PFSK-1 (cell line): Measurements from ENCODE around the gene ADGRL3.

Experiments
- FOXP2 ChIP-seq: optimal IDR thresholded peaks from 2 replicates; pipeline ENCODE3; 2011; ENCODE audit warnings: borderline replicate concordance, control low read depth, inconsistent platforms; ENCODE audit not compliant: insufficient read depth; ENCODE audit errors: extremely low read length, extremely low read depth
- POLR2AphosphoS5 ChIP-seq: IDR thresholded peaks from 2 replicates; pipeline ENCODE4 v1.6.1; 2012; ENCODE audit warnings: low read depth, mild to moderate bottlenecking, control low read depth, low read length, moderate library complexity
- SIN3A ChIP-seq: IDR thresholded peaks from 2 replicates; pipeline ENCODE4 v1.6.1; 2012; ENCODE audit warnings: mild to moderate bottlenecking, low read length, moderate library complexity, borderline replicate concordance; ENCODE audit not compliant: insufficient read depth
- TAF1 ChIP-seq: IDR thresholded peaks from 2 replicates; pipeline ENCODE4 v1.6.1; 2012; ENCODE audit warnings: low read length, control low read depth, borderline replicate concordance; ENCODE audit not compliant: insufficient read depth
- TF ChIP-seq, protein P1 (sequence below), 2 experiments: IDR thresholded peaks; 2 replicates each; pipeline versions ENCODE4 v1.6.1 to v1.8.0; 2011 to 2012; ENCODE audit warnings: low read depth in 2 of 2, low read length in 2 of 2, control low read depth in 1 of 2, inconsistent platforms in 1 of 2, mild to moderate bottlenecking in 1 of 2, moderate library complexity in 1 of 2; ENCODE audit not compliant: insufficient read depth in 1 of 2

Gene ADGRL3

DNA sequence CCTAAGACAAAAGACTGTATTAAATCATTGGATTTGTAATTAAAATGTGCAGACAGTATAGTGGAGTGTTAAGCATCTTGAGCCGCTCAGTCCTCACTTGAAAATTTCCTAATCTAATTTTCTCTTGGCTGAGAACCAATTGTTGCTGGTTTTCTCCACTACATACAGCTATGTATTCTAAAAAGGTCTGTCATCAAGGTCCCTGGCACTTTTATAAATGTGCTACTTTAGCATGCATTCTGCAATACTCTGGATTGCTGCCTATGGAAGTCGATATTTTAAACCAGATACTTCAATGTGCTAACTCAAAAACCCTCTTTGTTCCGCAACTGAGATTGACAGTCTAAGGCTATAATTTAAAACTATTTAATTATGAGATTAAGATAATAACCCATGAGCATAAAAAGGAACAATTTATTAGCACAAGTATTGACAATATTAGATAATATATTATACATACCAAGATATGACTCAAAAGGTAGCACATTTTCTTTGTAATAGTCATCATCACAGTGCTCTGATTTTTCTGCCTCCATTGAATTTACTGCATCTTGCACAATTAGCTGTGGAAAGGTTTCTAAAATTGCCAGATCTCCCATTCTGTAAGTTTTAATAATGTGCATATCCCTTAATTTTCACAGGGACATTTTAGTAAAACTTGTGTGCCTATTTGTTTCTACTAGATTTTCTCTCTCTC is 815.1 kb downstream of the ADGRL3 start:
- TF ChIP-seq FOXP2 (no peak), TAF1 (no peak), SIN3A (no peak), POLR2AphosphoS5 (no peak)
- TF ChIP-seq, protein P1, sequence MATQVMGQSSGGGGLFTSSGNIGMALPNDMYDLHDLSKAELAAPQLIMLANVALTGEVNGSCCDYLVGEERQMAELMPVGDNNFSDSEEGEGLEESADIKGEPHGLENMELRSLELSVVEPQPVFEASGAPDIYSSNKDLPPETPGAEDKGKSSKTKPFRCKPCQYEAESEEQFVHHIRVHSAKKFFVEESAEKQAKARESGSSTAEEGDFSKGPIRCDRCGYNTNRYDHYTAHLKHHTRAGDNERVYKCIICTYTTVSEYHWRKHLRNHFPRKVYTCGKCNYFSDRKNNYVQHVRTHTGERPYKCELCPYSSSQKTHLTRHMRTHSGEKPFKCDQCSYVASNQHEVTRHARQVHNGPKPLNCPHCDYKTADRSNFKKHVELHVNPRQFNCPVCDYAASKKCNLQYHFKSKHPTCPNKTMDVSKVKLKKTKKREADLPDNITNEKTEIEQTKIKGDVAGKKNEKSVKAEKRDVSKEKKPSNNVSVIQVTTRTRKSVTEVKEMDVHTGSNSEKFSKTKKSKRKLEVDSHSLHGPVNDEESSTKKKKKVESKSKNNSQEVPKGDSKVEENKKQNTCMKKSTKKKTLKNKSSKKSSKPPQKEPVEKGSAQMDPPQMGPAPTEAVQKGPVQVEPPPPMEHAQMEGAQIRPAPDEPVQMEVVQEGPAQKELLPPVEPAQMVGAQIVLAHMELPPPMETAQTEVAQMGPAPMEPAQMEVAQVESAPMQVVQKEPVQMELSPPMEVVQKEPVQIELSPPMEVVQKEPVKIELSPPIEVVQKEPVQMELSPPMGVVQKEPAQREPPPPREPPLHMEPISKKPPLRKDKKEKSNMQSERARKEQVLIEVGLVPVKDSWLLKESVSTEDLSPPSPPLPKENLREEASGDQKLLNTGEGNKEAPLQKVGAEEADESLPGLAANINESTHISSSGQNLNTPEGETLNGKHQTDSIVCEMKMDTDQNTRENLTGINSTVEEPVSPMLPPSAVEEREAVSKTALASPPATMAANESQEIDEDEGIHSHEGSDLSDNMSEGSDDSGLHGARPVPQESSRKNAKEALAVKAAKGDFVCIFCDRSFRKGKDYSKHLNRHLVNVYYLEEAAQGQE (IDR thresholded peaks at IDR 0.05; ENCODE audit: insufficient read depth in 1 of 2, low read depth in 2 of 2, low read length in 2 of 2) = no peak

DNA sequence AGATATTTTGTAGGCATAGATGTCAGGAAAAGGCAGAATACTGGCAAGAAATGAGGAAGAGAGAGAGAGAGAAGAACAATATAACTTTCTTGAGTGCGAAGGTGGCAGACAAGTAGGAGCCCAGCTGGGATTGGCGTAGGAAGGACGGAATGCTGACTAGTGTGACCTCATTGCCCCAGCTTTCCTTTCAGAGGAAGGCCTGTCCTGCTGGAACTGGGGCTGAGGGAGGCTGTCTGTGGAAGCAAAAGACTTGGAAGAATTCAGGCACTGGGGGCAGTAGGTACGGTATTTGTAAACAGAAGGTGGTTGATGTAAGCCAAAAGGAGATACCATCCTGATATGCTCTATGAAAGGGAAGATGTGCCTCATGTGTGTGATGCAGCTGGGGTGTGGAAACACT is 818.4 kb downstream of the ADGRL3 start:
- TF ChIP-seq SIN3A = no peak
- TF ChIP-seq POLR2AphosphoS5 = no peak
- no peak for TF ChIP-seq FOXP2
- TF ChIP-seq TAF1 = no peak
- TF ChIP-seq, protein P1 (IDR thresholded peaks at IDR 0.05; ENCODE audit: insufficient read depth in 1 of 2, low read depth in 2 of 2, low read length in 2 of 2) = no peak

DNA sequence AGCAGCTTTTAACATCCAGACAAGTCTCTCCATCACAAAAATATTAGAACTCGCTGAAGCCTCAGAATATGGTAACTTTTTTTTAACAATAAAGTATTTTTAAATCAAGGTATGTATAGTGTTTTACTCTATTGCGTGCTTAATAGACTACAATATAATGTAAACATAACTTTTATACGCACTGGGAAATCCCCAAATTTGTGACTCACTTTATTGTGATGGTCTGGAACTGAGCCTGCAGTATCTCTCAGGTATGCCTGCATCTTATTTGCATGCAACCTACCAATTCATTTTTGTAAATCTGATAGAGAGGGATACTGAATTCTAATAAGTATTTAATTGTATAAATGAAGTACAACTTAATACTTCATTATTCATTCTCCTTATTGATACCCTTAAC is 823.5 kb downstream of the ADGRL3 start:
- TF ChIP-seq, protein P1 (IDR thresholded peaks at IDR 0.05; ENCODE audit: insufficient read depth in 1 of 2, low read depth in 2 of 2, low read length in 2 of 2) = no peak

DNA sequence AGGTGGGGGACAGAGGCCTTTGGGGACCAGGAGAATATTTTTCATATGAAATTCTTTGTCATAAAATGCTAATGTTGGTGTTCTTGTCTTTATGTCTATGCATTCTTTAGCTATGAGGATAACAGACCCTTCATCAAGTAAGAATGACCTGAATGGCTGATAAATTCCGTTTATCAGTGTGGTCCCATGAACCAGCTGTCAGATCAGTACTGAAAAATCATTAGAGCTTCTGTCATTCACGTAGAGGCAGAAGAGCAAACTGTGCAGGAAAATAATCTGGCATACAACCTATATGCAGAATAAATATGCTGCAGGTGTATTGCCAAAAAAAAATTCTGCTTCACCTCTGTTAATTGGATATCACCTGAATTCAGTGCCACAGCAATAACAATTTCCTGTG is 828.6 kb downstream of the ADGRL3 start:
- TF ChIP-seq SIN3A (no peak), FOXP2 (no peak)

DNA sequence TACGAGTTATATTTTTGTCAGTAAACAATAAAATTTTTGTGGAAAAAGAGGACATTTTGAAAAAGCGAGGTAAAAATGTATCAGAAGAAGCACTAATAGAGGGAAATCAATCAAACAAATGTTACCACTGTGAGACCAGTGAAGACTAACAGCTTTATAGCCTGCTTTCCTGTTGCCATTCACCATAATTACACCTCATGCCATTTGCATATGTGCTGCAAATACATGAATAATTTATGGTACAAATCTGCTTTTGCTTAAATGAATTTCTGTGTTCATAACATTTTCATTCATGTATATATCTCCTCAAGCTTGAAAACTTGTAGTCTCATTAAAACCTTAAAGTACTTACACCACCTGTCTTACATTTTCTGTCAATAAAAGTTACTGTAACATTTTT is 830.8 kb downstream of the ADGRL3 start:
- TF ChIP-seq POLR2AphosphoS5 = no peak
- no peak for TF ChIP-seq FOXP2
- TF ChIP-seq SIN3A = no peak
- TF ChIP-seq TAF1 = no peak
- TF ChIP-seq, protein P1 (IDR thresholded peaks at IDR 0.05; ENCODE audit: insufficient read depth in 1 of 2, low read depth in 2 of 2, low read length in 2 of 2) = no peak
